K562 (cell line): ENCODE data around the gene MPND.

Experiments used
- ATF2 ChIP-seq: sonication (generic); formaldehyde crosslinking; IDR thresholded peaks from 2 replicates; pipeline ENCODE4 v1.8.1; 2022; ENCODE audit warnings: missing genetic modification reagents
- FOS ChIP-seq: IDR thresholded peaks from 3 replicates; pipeline ENCODE4 v1.6.1; 2011; ENCODE audit not compliant: insufficient read length; ENCODE audit errors: extremely low read depth
- FOXA3 ChIP-seq, 2 experiments: fragments of 450-650 bp in 1 of 2; sonication (generic) in 1 of 2; formaldehyde crosslinking; IDR thresholded peaks in 1 of 2; conservative IDR thresholded peaks in 1 of 2; 2 replicates each; pipeline versions ENCODE4 v1.4.0 to v1.8.0; 2020 to 2022; ENCODE audit warnings: mild to moderate bottlenecking in 2 of 2, missing genetic modification reagents in 1 of 2
- GMEB1 ChIP-seq: fragments of 250-450 bp; sonication (Bioruptor Pico); IDR thresholded peaks from 2 replicates; pipeline ENCODE4 v1.4.0; 2020; ENCODE audit warnings: mild to moderate bottlenecking
- HDAC2 ChIP-seq: fragments of 450-650 bp; IDR thresholded peaks from 2 replicates; pipeline ENCODE4 v1.6.1; 2016; ENCODE audit warnings: mild to moderate bottlenecking
- HIVEP1 ChIP-seq: fragments of 250-450 bp; sonication (Bioruptor Pico); IDR thresholded peaks from 2 replicates; pipeline ENCODE4 v1.4.0; 2020; ENCODE audit warnings: mild to moderate bottlenecking
- MAFK ChIP-seq: IDR thresholded peaks from 2 replicates; pipeline ENCODE4 v1.6.1; 2011; ENCODE audit warnings: low read length, improper control_type of control experiment
- MXI1 ChIP-seq: IDR thresholded peaks from 2 replicates; pipeline ENCODE4 v1.6.1; 2011; ENCODE audit warnings: low read depth, mild to moderate bottlenecking, improper control_type of control experiment, low read length
- POLR2A ChIP-seq: fragments of 450-650 bp; conservative IDR thresholded peaks from 2 replicates; pipeline ENCODE4 v1.6.1; 2016
- POLR2AphosphoS5 ChIP-seq: IDR thresholded peaks from 2 replicates; pipeline ENCODE4 v1.6.1; 2011; ENCODE audit warnings: mild to moderate bottlenecking, low read depth, low read length, moderate library complexity; ENCODE audit not compliant: control insufficient read depth, insufficient read depth
- SIX5 ChIP-seq, 2 experiments: IDR thresholded peaks; 2 replicates each; pipeline ENCODE4 v1.6.1; 2011; ENCODE audit warnings: low read length in 2 of 2, borderline replicate concordance in 1 of 2, low read depth in 1 of 2, mild to moderate bottlenecking in 1 of 2, moderate library complexity in 1 of 2; ENCODE audit not compliant: insufficient read depth in 1 of 2
- ZNF431 ChIP-seq: sonication (generic); formaldehyde crosslinking; IDR thresholded peaks from 2 replicates; pipeline ENCODE4 v1.8.0; 2022; ENCODE audit warnings: mild to moderate bottlenecking, missing genetic modification reagents
- TF ChIP-seq, protein P1 (sequence below): sonication (generic); formaldehyde crosslinking; IDR thresholded peaks from 2 replicates; pipeline ENCODE4 v1.8.1; 2023; ENCODE audit warnings: mild to moderate bottlenecking, missing genetic modification reagents, moderate library complexity

DNA sequence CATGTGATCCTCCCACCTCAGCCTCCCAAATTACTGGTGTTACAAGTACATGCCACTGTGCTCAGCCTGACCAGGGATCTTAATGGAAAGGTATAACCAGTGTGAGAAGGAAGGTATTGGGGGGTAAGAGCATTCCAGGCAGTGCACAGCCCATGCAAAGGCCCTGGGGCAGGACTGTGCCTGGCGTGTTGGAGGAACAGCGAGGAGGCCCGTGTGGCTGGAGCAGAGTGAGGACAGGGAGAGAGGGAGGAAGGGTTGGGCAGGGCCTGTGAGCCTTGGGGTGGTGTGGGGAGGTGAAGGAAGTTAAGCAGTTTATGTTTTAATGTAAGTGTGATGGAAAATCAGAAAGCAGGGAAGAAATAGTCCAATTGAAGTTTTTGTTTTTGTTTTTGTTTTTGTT, 42.8 kb upstream of the MPND start:
- TF ChIP-seq ZNF431 (CRISPR knock-in tag), result no peak
- no peak for TF ChIP-seq HDAC2
- no peak for TF ChIP-seq SIX5 (IDR thresholded peaks at IDR 0.05; ENCODE audit: borderline replicate concordance in 1 of 2, insufficient read depth in 1 of 2, low read depth in 1 of 2, low read length in 2 of 2)
- no peak for TF ChIP-seq POLR2A
- TF ChIP-seq MAFK, result no peak
- TF ChIP-seq MXI1, result no peak
- TF ChIP-seq GMEB1 (CRISPR knock-in tag), result no peak
- no peak for TF ChIP-seq POLR2AphosphoS5
- TF ChIP-seq FOXA3 (CRISPR knock-in tag; conservative IDR thresholded peaks at IDR 0.05 in 1 of 2, IDR thresholded peaks at IDR 0.05 in 1 of 2), result no peak
- no peak for TF ChIP-seq ATF2 (CRISPR knock-in tag)
- TF ChIP-seq, protein P1, sequence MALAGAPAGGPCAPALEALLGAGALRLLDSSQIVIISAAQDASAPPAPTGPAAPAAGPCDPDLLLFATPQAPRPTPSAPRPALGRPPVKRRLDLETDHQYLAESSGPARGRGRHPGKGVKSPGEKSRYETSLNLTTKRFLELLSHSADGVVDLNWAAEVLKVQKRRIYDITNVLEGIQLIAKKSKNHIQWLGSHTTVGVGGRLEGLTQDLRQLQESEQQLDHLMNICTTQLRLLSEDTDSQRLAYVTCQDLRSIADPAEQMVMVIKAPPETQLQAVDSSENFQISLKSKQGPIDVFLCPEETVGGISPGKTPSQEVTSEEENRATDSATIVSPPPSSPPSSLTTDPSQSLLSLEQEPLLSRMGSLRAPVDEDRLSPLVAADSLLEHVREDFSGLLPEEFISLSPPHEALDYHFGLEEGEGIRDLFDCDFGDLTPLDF, result no peak
- TF ChIP-seq HIVEP1 (CRISPR knock-in tag), result no peak
- TF ChIP-seq FOS, result no peak
